Endodermal cell (in vitro differentiated cells): ENCODE data around the gene FEM1A. TPM values are rescaled to one million over a fixed set of nuclear protein-coding genes. Genes with fewer than 3 reads are reported as not detected.
A peak's percentile ranks its signal among the peaks of the same experiment; 100 is the strongest.

Source experiments
- DNase-seq: peaks from one replicate; pipeline ENCODE4 v3.0.0-alpha.2; 2017
- H3K27ac ChIP-seq: 2 replicates; pipeline ENCODE4 v1.5.1; 2013; ENCODE audit warnings: mild to moderate bottlenecking, low read depth, low read length, moderate library complexity
- H3K27me3 ChIP-seq: 2 replicates; pipeline ENCODE4 v1.6.1; 2013; ENCODE audit warnings: mild to moderate bottlenecking, low read length, moderate library complexity; ENCODE audit not compliant: insufficient read depth, control insufficient read depth, poor library complexity, severe bottlenecking
- H3K36me3 ChIP-seq: 2 replicates; pipeline ENCODE4 v1.7.0; 2013; ENCODE audit warnings: mild to moderate bottlenecking, low read length, moderate library complexity; ENCODE audit not compliant: control insufficient read depth, insufficient read depth
- H3K4me1 ChIP-seq: one replicate; pipeline ENCODE4 v1.7.0; 2013; ENCODE audit warnings: low read length; ENCODE audit not compliant: control insufficient read depth, insufficient read depth
- H3K4me3 ChIP-seq: 2 replicates; pipeline ENCODE4 v1.5.1; 2013; ENCODE audit warnings: mild to moderate bottlenecking, low read length, moderate library complexity
- H3K9ac ChIP-seq: 2 replicates; pipeline ENCODE4 v1.6.1; 2013; ENCODE audit warnings: mild to moderate bottlenecking, low read length, moderate library complexity; ENCODE audit not compliant: poor library complexity, severe bottlenecking; ENCODE audit errors: extremely low read depth
- H3K9me3 ChIP-seq: 2 replicates; pipeline ENCODE4 v1.6.1; 2013; ENCODE audit warnings: mild to moderate bottlenecking, low read length, moderate library complexity; ENCODE audit not compliant: control insufficient read depth
- H3K27ac Mint-ChIP-seq: 2 replicates; pipeline ENCODE4 v1.8.0; 2020; ENCODE audit warnings: mixed read lengths
- H3K27me3 Mint-ChIP-seq: 2 replicates; pipeline ENCODE4 v1.8.0; 2021; ENCODE audit warnings: mild to moderate bottlenecking, mixed read lengths; ENCODE audit not compliant: insufficient read depth
- H3K36me3 Mint-ChIP-seq: 2 replicates; pipeline ENCODE4 v1.8.0; 2020; ENCODE audit warnings: low read depth, mixed read lengths
- H3K4me1 Mint-ChIP-seq: 2 replicates; pipeline ENCODE4 v1.8.0; 2020; ENCODE audit warnings: mixed read lengths
- H3K4me3 Mint-ChIP-seq: 2 replicates; pipeline ENCODE4 v1.8.0; 2020; ENCODE audit warnings: mild to moderate bottlenecking, moderate library complexity, mixed read lengths
- H3K9me3 Mint-ChIP-seq: 2 replicates; pipeline ENCODE4 v1.8.0; 2020; ENCODE audit warnings: mild to moderate bottlenecking, mixed read lengths
- CTCF ChIP-seq: fragments of 200-600 bp; sonication (generic); conservative IDR thresholded peaks from 2 replicates; pipeline ENCODE4 v1.5.0; 2021; ENCODE audit warnings: antibody characterized with exemption, mild to moderate bottlenecking
- WGBS, 2 experiments: methylation state at CpG; one replicate each; pipeline versions ENCODE4 v1.1.5 to v1.1.7; 2013; ENCODE audit warnings: missing lambda C conversion rate in 2 of 2, mixed read lengths in 1 of 2; ENCODE audit not compliant: insufficient coverage in 1 of 2, insufficient read length in 1 of 2; 5-methylcytosine and 5-hydroxymethylcytosine counted together
- total RNA-seq, 2 donors: library from RNA; stranded (reverse); fragmentation: NEBNext Ultra II Directional in 1 of 2; extraction: Animal tissue kit (Norgen Biotek cat#: 25700) in 1 of 2; gene quantifications; 2 replicates in 1 of 2; 3 replicates in 1 of 2; pipeline ENCODE4 v1.2.1, GENCODE V29; 2021

The FEM1A gene
- total RNA-seq, 2 donors from 2014 or later: 15.8 to 16.0 TPM

GRCh38 chr19:4814625-4815425, 23.3 kb downstream of the FEM1A start:
- H3K9me3 Mint-ChIP-seq: peaks cover 11% of the 10 kb centered on the region
- Histone ChIP-seq H3K9ac (no peak overlapping the region), H3K27ac (no peak overlapping the region), H3K27me3 (no peaks in the 10 kb centered on the region), H3K9me3 (no peaks in the 10 kb centered on the region), H3K36me3 (no peaks in the 10 kb centered on the region), H3K4me3 (peak overlapping the region; percentile 59), H3K4me1 (no peaks in the 10 kb centered on the region)
- H3K36me3 Mint-ChIP-seq: peaks cover 9% of the 10 kb centered on the region
- DNase-seq: no peak
- no peak for TF ChIP-seq CTCF
- no peak overlapping the region for H3K4me3 Mint-ChIP-seq
- WGBS, 2 experiments: 71 to 75% methylated on average over 5 to 7 of the region's 7 CpGs
- H3K27ac Mint-ChIP-seq: no peak overlapping the region
- peaks cover 1% of the 10 kb centered on the region for H3K4me1 Mint-ChIP-seq
- H3K27me3 Mint-ChIP-seq: peaks cover 7% of the 10 kb centered on the region

DNA sequence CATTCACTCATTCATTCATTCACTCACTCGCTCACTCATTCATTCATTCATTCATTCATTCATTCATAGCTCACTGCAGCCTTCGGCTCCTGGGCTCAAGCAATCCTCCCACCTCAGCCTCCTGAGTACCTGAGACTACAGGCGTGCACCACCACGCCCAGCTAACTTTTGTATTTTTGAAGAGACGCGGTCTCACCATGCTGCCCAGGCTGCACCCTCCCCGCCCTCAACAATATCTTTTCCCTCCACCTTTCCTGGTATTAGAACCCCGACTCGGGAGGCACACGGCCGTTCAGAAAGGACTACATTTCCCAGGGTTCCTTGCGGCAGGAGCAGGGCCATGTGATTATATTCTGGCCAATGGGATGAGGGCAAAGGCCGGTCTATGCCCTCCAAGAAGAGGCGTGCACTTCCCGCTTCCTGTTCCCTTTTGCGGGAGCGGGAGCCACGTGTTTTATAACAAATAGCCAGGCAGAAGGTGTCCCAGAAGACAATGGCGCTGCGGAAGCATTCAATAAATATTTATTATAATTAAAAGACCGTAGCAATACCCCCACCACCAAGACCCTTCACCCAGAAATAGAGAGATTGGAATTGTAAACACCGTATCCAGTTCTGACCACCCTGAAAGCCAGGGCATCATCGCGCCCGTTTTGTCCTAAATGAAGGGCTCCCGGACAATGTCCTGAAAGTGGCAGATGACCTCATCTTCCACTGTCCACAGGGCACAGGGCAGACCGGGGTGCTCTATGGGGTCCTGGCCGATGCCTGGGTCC, 24.1 kb downstream of the FEM1A start:
- H3K9ac ChIP-seq: no peak overlapping the region

More for the DNA sequence above, 24.1 kb downstream of the FEM1A start:
- Histone ChIP-seq H3K36me3 (no peaks in the 10 kb centered on the region), H3K4me3 (peak overlapping the region; percentile 59), H3K9me3 (no peaks in the 10 kb centered on the region), H3K27me3 (no peaks in the 10 kb centered on the region), H3K4me1 (no peaks in the 10 kb centered on the region), H3K27ac (no peak overlapping the region)
- WGBS, 2 experiments: 46 to 89% methylated on average over 8 to 26 of the region's 28 CpGs
- Mint-ChIP-seq H3K4me1 (peaks cover 1% of the 10 kb centered on the region), H3K4me3 (no peak overlapping the region), H3K27ac (no peak overlapping the region), H3K9me3 (peaks cover 11% of the 10 kb centered on the region), H3K27me3 (peaks cover 7% of the 10 kb centered on the region), H3K36me3 (peaks cover 9% of the 10 kb centered on the region)
- TF ChIP-seq CTCF: no peak
- DNase-seq: peak; percentile 95
